DND-41 (cell line): Measurements from ENCODE around the gene OLIG2.

Experiments
- EZH2 ChIP-seq: IDR thresholded peaks from 3 replicates; pipeline ENCODE4 v1.6.1; 2012; ENCODE audit warnings: borderline replicate concordance, low read depth, mild to moderate bottlenecking, moderate library complexity, low read length, inconsistent platforms; ENCODE audit not compliant: severe bottlenecking
- TF ChIP-seq, protein P1 (sequence below): IDR thresholded peaks from 2 replicates; pipeline ENCODE4 v1.5.1; 2012; ENCODE audit warnings: borderline replicate concordance, low read length, moderate library complexity, mild to moderate bottlenecking; ENCODE audit not compliant: poor library complexity, severe bottlenecking; ENCODE audit errors: extremely low read depth

GRCh38 chr21:33061233-33061632, 35.5 kb downstream of the OLIG2 start:
- TF ChIP-seq, protein P1, sequence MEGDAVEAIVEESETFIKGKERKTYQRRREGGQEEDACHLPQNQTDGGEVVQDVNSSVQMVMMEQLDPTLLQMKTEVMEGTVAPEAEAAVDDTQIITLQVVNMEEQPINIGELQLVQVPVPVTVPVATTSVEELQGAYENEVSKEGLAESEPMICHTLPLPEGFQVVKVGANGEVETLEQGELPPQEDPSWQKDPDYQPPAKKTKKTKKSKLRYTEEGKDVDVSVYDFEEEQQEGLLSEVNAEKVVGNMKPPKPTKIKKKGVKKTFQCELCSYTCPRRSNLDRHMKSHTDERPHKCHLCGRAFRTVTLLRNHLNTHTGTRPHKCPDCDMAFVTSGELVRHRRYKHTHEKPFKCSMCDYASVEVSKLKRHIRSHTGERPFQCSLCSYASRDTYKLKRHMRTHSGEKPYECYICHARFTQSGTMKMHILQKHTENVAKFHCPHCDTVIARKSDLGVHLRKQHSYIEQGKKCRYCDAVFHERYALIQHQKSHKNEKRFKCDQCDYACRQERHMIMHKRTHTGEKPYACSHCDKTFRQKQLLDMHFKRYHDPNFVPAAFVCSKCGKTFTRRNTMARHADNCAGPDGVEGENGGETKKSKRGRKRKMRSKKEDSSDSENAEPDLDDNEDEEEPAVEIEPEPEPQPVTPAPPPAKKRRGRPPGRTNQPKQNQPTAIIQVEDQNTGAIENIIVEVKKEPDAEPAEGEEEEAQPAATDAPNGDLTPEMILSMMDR: no peak
- TF ChIP-seq EZH2: no peak
